DMS 273 (cell line): ENCODE measurements around the gene LRRN1.

Source experiments
- DNase-seq: peaks from one replicate; lab custom pipeline; 2025; ENCODE audit not compliant: unreplicated experiment; lab: John Stamatoyannopoulos, UW

The LRRN1 gene

DNA sequence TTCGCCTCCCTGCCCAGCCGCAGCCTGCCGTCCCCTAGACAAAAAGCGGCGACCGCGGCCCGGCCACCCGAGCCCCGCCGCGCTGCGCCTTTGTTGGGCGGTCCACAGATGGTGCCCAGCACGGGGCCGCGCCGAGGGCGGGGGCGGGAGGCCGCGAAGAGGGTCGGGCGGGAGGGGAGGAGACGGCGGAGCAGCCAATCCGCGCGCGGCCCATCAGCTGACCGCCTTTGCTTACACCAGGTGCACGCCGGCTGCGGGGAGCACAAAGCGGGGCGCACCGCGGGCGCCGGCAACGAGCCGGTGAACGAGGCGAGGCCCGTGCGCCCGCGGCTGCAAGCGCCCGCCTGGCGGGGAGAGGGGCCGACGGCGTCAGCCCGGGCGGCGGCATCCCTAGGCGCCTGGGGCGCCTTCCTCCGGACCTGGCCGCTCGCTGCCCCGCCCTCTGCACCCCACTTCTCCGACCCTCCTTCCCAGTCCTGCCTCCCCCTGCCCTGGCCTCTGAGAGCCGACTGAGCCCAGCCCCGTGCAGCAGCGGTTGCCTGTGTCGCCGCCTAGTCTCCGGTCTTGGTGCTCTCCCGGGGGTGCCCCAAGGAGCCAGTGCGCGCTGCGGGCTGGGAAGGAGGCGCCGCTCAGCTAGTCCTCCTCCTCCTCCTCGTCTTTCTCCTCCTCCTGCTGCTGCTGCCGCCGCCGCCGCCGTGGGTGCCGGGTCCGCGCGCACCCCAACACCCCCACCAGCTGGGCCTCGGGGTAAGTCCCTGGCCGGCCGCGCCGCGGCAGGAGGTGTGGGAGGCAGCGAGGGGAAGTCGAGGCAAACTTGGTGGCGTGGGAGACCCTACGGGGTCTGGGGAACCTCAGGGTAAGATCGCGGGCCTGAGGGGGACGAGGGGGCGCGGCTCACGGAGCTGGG, at the start of gene LRRN1:
LRRN1 (plus strand) TSS at position 259 of the 907 bp plus-strand sequence. CDS start 45,211 bp downstream, outside the sequence.
- peak; percentile 87 for DNase-seq

- no peak for DNase-seq
Measured at GRCh38 chr3:3753416-3753815, 45.8 kb upstream of the LRRN1 start.

DNA sequence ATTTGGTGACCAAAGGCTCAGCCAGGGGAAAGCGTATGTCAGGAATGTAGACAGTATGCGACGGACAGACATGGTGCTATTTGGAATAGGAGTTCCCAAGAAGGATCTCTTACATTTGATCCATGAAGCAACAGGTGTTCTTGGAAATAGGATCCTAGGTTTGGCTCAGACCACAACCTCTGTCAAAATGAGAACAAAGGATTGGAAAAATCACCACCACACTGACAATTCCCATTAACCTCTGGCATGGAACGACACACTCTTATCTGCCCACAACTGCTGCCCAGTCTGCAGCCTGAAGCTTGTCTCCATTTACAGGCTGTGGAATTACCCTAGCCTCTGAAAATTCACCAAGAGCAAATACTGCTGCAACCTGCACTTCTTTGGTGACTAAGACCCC, 33.6 kb upstream of the LRRN1 start:
- DNase-seq: no peak

DNA sequence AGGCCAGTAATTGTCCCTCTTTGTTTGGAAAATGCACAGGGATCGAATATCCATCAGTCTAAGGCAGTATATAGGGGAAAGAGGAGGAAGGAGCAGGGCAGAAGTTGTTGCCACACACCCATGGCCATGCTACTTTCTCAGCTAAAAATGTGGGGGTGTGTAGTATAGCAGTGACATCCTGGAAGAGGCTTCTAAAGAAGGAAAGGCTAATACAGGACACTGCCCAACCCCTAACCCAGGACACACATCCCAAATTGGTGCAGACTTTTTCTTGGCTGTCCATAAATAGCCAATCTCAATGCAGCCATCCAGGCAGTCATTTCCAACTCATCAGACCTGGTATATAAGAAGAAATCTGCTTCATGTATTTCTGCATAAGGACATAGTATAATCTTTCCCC, 33.1 kb upstream of the LRRN1 start:
- no peak for DNase-seq

DNA sequence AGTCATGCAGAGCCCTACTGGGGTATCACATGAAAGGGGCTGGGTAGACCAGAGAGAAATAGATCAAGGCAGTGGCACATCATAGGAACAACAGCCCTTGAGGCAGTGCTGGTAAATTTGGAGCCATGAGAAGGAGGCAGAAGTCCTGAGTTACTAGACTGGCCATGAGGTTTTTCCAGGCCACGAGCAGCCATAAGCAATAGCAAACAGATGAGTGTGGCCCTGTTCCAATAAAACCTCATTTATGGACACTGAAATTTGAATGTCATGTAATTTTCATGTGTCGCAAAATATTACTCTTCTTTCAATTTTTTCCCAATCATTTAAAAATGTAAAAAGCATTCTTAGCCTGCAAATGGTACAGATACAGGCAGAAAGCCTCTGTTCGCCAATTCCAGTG, 28.1 kb upstream of the LRRN1 start:
- no peak for DNase-seq

- no peak for DNase-seq
Measured at GRCh38 chr3:3771567-3771966, 27.7 kb upstream of the LRRN1 start.

- no peak for DNase-seq
Measured at GRCh38 chr3:3772338-3772737, 26.9 kb upstream of the LRRN1 start.

DNA sequence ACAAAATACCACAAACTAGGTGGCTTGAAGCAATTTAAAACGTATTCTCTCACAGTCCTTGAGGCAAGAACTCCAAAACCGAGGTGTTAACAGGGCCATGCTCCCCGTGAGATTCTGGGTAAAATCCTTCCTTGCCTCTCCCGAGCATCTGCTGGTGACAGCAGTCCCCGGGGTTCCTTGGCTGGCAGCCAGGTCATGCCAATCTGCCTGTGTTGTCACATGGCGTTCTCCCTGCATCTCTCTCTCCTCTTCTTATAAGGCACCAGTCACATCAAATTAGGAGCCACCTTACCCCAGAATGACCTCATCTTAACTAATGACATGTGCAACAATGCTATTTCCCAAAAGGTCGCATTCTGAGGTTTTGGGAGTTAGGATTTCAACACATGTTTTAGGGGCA, 26.3 kb upstream of the LRRN1 start:
- DNase-seq: peak; percentile 69

DNA sequence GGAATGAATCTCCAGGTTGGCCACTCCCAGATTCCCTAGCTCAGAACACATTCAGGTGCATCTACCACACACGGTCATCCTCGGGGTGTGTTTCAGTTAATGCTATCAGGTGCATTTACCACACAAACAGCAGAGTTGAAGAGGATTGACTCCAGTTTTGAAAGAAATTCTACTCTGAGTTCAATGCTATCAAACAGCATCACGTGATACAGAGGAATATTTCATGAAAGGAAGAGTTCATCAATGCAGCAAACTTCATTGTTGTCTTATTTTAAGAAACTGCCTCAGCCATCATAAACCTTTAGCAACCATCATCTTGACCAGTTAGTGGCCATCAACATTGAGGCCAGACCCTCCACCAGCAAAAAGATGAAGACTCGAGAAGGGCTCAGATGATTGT, 22.6 kb upstream of the LRRN1 start:
- no peak for DNase-seq

DNA sequence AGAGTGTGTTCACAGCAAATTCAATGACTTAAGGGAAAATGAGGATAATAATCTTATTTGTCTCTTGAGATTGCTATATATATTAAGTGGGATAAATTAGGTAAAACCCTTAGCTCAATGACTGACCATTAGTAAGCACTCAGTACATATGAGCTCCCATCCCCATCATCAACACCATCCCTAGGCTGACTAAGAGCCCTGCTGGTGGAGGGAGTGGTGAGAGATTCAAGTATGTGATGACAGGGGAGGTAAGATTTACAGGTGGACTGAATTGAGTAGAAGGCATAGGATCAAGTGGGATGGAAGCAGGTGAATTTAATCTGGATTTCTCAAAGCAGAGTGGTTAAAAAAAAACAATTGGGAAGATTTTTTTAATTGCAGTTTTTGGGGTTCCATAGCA, 21.0 kb upstream of the LRRN1 start:
- no peak for DNase-seq

- DNase-seq: no peak
Measured at GRCh38 chr3:3778641-3779270, 20.5 kb upstream of the LRRN1 start.

GRCh38 chr3:3782457-3782856, 16.8 kb upstream of the LRRN1 start:
- no peak for DNase-seq

GRCh38 chr3:3783210-3783609, 16.0 kb upstream of the LRRN1 start:
- peak; percentile 3 for DNase-seq

- peak; percentile 6 for DNase-seq
Measured at GRCh38 chr3:3783696-3784095, 15.5 kb upstream of the LRRN1 start.

DNA sequence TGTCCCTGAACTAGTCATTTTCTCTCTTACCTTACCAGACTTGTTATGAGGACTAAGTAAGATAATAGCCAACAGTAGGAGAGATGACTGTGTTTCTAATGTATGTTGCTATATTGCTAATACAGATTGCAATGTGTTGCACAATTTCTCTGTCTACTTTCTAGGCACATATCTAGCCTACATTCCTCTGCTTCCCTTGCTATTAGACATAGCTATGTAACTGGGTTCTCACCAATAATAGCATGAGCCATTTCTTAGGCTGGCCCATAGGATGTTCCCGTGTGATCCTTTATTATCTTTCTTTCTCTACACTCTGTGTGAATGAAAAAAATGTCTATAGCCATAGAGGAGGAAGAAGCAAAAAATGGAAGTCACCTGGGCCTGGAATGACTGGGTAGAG, 6.8 kb upstream of the LRRN1 start:
- no peak for DNase-seq

DNA sequence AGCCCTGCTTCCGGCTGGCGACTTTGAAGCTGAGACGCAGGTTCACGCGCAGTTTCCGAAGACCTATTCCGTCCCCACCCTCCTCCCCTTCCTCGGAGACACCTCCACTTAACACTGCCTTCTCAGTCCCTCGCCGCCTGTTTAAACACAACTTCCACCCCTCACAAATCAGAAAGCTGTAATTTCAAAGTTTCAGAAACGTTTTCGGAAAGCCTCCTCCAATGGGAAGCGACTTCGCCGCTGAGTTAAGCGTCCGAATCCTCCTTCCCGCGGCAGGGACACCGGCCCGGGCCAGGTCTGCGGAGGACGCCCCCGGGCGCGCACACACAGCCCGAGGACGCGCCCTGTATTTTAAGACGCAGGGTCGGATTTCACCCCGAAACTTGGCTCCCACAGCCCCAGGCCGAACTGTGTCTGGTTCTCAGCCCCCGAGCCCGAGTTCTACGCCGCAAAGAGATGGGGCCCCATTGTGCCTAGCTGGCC, 559 bp upstream of the LRRN1 start:
- DNase-seq: peak; percentile 64

DNA sequence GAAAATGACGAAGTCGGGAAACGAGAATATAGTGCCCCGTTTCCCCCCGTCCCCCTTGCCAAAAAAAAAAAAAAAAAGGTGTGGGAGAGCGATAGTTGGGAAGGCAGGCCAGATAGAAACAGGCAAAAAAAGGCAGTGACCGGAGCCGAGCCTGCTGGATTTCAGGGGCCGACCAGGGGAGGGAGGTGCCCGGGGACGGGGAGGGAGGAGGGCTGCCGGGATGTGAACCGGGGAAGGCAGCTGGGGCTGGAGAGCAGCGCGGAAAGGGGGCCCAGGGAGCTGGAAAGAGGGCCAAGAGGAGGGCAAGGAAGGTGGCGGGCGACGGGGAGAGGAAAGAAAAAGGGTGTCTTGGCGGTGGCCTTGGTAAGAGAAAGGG, 837 bp downstream of the LRRN1 start:
- DNase-seq: peak; percentile 41

GRCh38 chr3:3800685-3801493, 1.7 kb downstream of the LRRN1 start:
- peak; percentile 34 for DNase-seq

- DNase-seq: peak; percentile 15
Measured at GRCh38 chr3:3801494-3801841, 2.2 kb downstream of the LRRN1 start.

GRCh38 chr3:3802046-3802445, 2.8 kb downstream of the LRRN1 start:
- DNase-seq: no peak

GRCh38 chr3:3804560-3804959, 5.3 kb downstream of the LRRN1 start:
- DNase-seq: no peak

DNA sequence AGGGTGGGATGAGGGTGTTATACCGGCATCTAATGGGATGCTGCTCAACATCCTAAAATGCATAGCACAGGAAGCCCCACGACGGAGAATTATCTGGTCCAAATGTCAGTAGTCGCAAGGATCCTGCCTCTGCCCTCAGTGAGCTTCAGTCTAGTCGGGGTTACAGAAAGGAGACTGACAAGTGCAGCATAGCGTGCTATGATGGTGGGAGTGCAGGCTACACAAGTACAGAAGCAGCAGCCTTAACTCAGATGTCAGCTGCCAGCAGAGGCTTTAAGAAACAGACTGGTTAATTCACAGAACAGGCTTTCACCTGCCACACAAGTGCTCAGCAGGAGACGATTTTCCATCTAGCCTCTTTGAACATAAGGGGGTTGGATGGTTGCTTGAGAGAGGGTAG, 6.9 kb downstream of the LRRN1 start:
- DNase-seq: no peak
